Caco-2 (cell line): ENCODE measurements around the gene FAM227A. TPM values are rescaled to one million over a fixed set of nuclear protein-coding genes. Genes with fewer than 3 reads are reported as not detected.
A peak's percentile ranks its signal among the peaks of the same experiment; 100 is the strongest.

Experiments used
- BruUV-seq: library from RNA; stranded (reverse); fragments of 400-500 nt; replicated peaks from 2 replicates; lab custom pipeline; 2021; lab: Mats Ljungman, UMichigan
- CTCF ChIA-PET: fragments of 300-600 bp; sonication (Branson Sonifier 250); formaldehyde crosslinking; loops from one replicate; lab custom pipeline; 2022; ENCODE audit warnings: antibody characterized with exemption; lab: Charles Lee
- POLR2A ChIA-PET: fragments of 300-600 bp; sonication (Branson Sonifier 250); formaldehyde crosslinking; loops from one replicate; lab custom pipeline; 2022; ENCODE audit warnings: antibody characterized with exemption; lab: Charles Lee
- DNase-seq, 2 experiments: peaks; one replicate each; pipeline versions ENCODE4 v3.0.0 to v3.0.0-alpha.2; 2020 to 2022
- H3K27me3 ChIP-seq: replicated peaks from 2 replicates; pipeline ENCODE4 v1.6.0; 2011; ENCODE audit warnings: low read length; ENCODE audit not compliant: control insufficient read depth, insufficient read depth
- H3K36me3 ChIP-seq: 2 replicates; pipeline ENCODE4 v1.5.1; 2011; ENCODE audit warnings: low read length; ENCODE audit not compliant: control insufficient read depth, insufficient read depth
- H3K4me1 ChIP-seq: fragments of 250-450 bp; sonication (Bioruptor Pico); 2 replicates; pipeline ENCODE4 v1.5.1; 2020; ENCODE audit warnings: mild to moderate bottlenecking
- H3K4me3 ChIP-seq: 2 replicates; pipeline ENCODE4 v1.5.1; 2011; ENCODE audit warnings: low read depth, mild to moderate bottlenecking, control low read depth, low read length
- H3K9me3 ChIP-seq: fragments of 250-450 bp; sonication (Bioruptor Pico); 2 replicates; pipeline ENCODE4 v1.5.1; 2020; ENCODE audit warnings: mild to moderate bottlenecking, moderate library complexity
- H3K27ac Mint-ChIP-seq: one replicate; pipeline ENCODE4 v1.8.0; 2022; ENCODE audit warnings: mixed read lengths; ENCODE audit not compliant: unreplicated experiment
- H3K27me3 Mint-ChIP-seq: one replicate; pipeline ENCODE4 v1.8.0; 2022; ENCODE audit warnings: mixed read lengths; ENCODE audit not compliant: insufficient read depth, unreplicated experiment
- H3K36me3 Mint-ChIP-seq: one replicate; pipeline ENCODE4 v1.8.0; 2022; ENCODE audit warnings: mild to moderate bottlenecking, mixed read lengths; ENCODE audit not compliant: insufficient read depth, unreplicated experiment
- H3K4me1 Mint-ChIP-seq: one replicate; pipeline ENCODE4 v1.8.0; 2022; ENCODE audit warnings: low read depth, mixed read lengths; ENCODE audit not compliant: unreplicated experiment
- H3K4me3 Mint-ChIP-seq: one replicate; pipeline ENCODE4 v1.8.0; 2022; ENCODE audit warnings: mild to moderate bottlenecking, moderate library complexity, mixed read lengths; ENCODE audit not compliant: unreplicated experiment
- H3K9me3 Mint-ChIP-seq: one replicate; pipeline ENCODE4 v1.8.0; 2022; ENCODE audit warnings: mixed read lengths; ENCODE audit not compliant: unreplicated experiment
- CTCF ChIP-seq, 2 experiments: fragments of 200-600 bp in 1 of 2; IDR thresholded peaks; 1 replicate in 1 of 2; 2 replicates in 1 of 2; pipeline versions ENCODE4 v1.5.1 to v1.8.0; 2011 to 2022; ENCODE audit warnings: antibody characterized with exemption in 1 of 2, control low read depth in 1 of 2, inconsistent platforms in 1 of 2, low read depth in 1 of 2, low read length in 1 of 2, mild to moderate bottlenecking in 1 of 2, moderate library complexity in 1 of 2; ENCODE audit not compliant: insufficient read depth in 1 of 2, severe bottlenecking in 1 of 2, unreplicated experiment in 1 of 2
- intact Hi-C: fragments of 100-400 bp; cut with micrococcal nuclease; formaldehyde crosslinking; loops from one replicate; pipeline ENCODE4 v1.10.0; 2022; ENCODE audit not compliant: unreplicated experiment
- total RNA-seq: library from RNA; stranded (reverse); gene quantifications from 2 replicates; pipeline ENCODE4 v1.2.3, GENCODE V29; 2022

Gene FAM227A
- total RNA-seq, 1 experiment from 2014 or later: 0.73 TPM

DNA sequence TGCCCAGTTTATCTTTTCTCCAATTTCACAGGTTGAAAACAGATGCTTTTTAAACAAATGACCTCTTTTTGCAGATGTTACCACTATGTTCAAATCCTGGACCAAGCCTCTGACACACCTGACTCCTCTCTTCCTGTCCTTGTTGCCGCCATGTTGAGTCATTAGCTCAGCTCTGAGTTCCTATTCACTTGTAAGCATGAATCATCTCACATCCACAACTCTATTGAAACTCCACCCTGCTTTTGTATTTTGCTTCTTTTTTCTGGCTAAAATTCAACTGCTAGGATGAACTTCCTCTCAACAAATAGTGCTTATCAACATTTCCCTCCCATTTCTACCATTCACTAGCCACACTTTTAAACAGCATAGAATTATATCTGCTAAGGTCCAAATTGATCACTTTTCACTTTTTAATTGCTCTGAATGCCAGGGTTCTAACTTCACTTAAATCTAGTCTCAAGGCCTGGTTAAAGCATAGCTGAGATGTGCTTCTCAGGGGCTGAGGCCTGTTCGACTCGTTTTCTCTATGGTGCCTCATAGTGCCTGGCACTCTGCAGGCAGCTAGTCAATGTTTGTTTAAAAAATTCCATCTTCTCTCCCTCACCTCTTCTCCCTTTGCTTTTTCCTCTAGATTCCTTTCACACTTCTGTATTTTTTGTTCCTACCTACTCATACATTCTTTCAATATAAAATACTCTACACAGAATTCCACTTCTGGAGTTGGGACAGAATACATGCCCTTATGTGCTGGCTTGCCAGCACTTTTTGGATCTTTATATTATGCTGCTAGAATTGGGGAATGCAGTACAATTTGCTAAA is 40.6 kb upstream of the FAM227A start:
- Mint-ChIP-seq H3K4me1 (peaks cover 37% of the 10 kb centered on the region), H3K27ac (peak overlapping the region; percentile 100), H3K27me3 (no peaks in the 10 kb centered on the region), H3K36me3 (peaks cover 86% of the 10 kb centered on the region), H3K4me3 (peak overlapping the region; percentile 87), H3K9me3 (no peaks in the 10 kb centered on the region)
- Histone ChIP-seq H3K4me3 (peak overlapping the region; percentile 3; the same call in 1 of the 2 replicates), H3K9me3 (no peaks in the 10 kb centered on the region), H3K4me1 (peaks cover 59% of the 10 kb centered on the region), H3K27me3 (no peaks in the 10 kb centered on the region), H3K36me3 (peaks cover 6% of the 10 kb centered on the region; the same call in 1 of the 2 replicates)
- intact Hi-C loops: no loop called here
- peak; percentile 67 to 78 for DNase-seq
- POLR2A ChIA-PET: interaction anchor here (0.7 to 1.9 kb wide), 3 partner anchors 9 to 182 kb away, joined by 5 to 17 read pairs (median 14); partner anchors contain the start of genes GTPBP1 and TOMM22
- no TSS peak for BruUV-seq
- TF ChIP-seq CTCF (IDR thresholded peaks at IDR 0.05; ENCODE audit: insufficient read depth in 1 of 2, low read depth in 1 of 2, low read length in 1 of 2, severe bottlenecking in 1 of 2, unreplicated experiment in 1 of 2): no peak
- CTCF ChIA-PET: interaction anchor here (1.1 to 1.5 kb wide), 2 partner anchors 15 to 28 kb away, joined by 4 to 7 read pairs; partner anchors contain the start of gene TOMM22

DNA sequence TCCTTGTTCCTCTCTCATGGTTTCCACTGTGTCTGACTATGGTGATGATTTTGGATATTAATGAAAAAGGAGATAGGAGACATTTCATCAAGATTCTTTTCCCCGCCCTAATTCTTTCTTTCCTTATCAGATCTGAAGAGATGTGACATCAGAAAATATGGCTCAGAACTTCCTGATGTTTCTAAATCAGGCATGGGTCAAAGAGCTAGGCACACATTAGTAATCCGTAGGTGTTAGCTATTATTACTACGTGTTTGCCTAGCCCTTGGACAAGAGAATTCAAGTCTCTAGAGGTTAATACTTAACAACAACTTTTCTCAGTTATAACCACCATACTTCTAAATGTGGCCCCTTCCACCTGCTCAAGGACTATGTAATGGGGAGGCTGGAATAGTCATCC is 38.7 kb upstream of the FAM227A start:
- peaks cover 6% of the 10 kb centered on the region; the same call in 1 of the 2 replicates for H3K36me3 ChIP-seq
- Mint-ChIP-seq H3K9me3 (no peaks in the 10 kb centered on the region), H3K36me3 (peaks cover 81% of the 10 kb centered on the region), H3K4me3 (peak overlapping the region; percentile 60), H3K27me3 (no peaks in the 10 kb centered on the region), H3K4me1 (peaks cover 37% of the 10 kb centered on the region), H3K27ac (peak overlapping the region; percentile 95)
- no TSS peak for BruUV-seq
- peaks cover 59% of the 10 kb centered on the region for H3K4me1 ChIP-seq
- H3K9me3 ChIP-seq: no peaks in the 10 kb centered on the region
- no peaks in the 10 kb centered on the region for H3K27me3 ChIP-seq
- POLR2A ChIA-PET: interaction anchor here (0.6 to 2.8 kb wide), 4 partner anchors 11 to 275 kb away, joined by 3 to 24 read pairs (median 12); partner anchors contain the start of genes GTPBP1 and TOMM22
- intact Hi-C loops: loop anchor here (1.0 kb wide), 2 partner anchors 10 to 14 kb away; partner anchors contain the start of genes GTPBP1 and TOMM22
- no peak overlapping the region for H3K4me3 ChIP-seq
- no peak for TF ChIP-seq CTCF (IDR thresholded peaks at IDR 0.05; ENCODE audit: insufficient read depth in 1 of 2, low read depth in 1 of 2, low read length in 1 of 2, severe bottlenecking in 1 of 2, unreplicated experiment in 1 of 2)
- CTCF ChIA-PET: interaction anchor here (1.9 kb wide), 1 partner anchor 13 kb away, joined by 12 read pairs; the partner anchor contains the start of gene TOMM22
- peak in 1 of 2 experiments; percentile 61 for DNase-seq

DNA sequence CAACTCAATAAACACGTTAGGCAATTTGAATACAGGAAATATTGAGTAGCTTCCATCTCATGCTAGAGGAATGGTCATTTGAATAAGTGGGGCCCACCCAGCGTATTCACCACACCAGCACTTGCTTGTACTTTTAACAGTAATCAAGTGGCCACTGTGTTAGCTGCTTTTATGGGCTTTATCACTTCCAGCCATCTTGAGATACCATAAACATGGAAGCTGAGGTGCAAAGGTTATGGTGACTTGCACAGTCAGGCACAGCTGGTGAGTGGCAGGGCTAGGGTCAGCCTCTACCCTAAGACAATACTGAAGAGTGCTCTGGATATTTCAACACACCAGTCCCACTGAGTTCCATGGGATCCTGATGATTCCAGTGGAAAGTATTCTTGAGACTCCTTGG is 37.9 kb upstream of the FAM227A start:
- peaks cover 59% of the 10 kb centered on the region for H3K4me1 ChIP-seq
- ChIA-PET POLR2A (interaction anchor here (0.6 to 2.8 kb wide), 5 partner anchors 10 to 17 kb away, joined by 4 to 24 read pairs (median 4); partner anchors contain the start of genes GTPBP1 and TOMM22), CTCF (interaction anchor here (1.9 kb wide), 1 partner anchor 12 kb away, joined by 12 read pairs; the partner anchor contains the start of gene TOMM22)
- Mint-ChIP-seq H3K9me3 (no peaks in the 10 kb centered on the region), H3K27me3 (no peaks in the 10 kb centered on the region), H3K4me1 (peaks cover 37% of the 10 kb centered on the region), H3K4me3 (peak overlapping the region; percentile 52), H3K27ac (peak overlapping the region; percentile 95), H3K36me3 (peaks cover 81% of the 10 kb centered on the region)
- H3K27me3 ChIP-seq: no peaks in the 10 kb centered on the region
- no peak for TF ChIP-seq CTCF (IDR thresholded peaks at IDR 0.05; ENCODE audit: insufficient read depth in 1 of 2, low read depth in 1 of 2, low read length in 1 of 2, severe bottlenecking in 1 of 2, unreplicated experiment in 1 of 2)
- H3K9me3 ChIP-seq: no peaks in the 10 kb centered on the region
- DNase-seq: peak; percentile 81 to 94
- intact Hi-C loops: loop anchor here (1.0 kb wide), 2 partner anchors 11 to 13 kb away; partner anchors contain the start of genes GTPBP1 and TOMM22
- H3K36me3 ChIP-seq: peaks cover 6% of the 10 kb centered on the region; the same call in 1 of the 2 replicates
- H3K4me3 ChIP-seq: no peak overlapping the region
- BruUV-seq: no TSS peak
